CD14-positive monocyte (primary cell): ENCODE data around the gene B3GALNT1. TPM values are rescaled to one million over a fixed set of nuclear protein-coding genes. Genes with fewer than 3 reads are reported as not detected.

Experiments used
- DNase-seq, 3 donors: peaks; one replicate each; pipeline ENCODE4 v3.0.0-alpha.2; 2011 to 2022
- H2AFZ ChIP-seq: 2 replicates; pipeline ENCODE4 v1.6.0; 2012; ENCODE audit warnings: mild to moderate bottlenecking, low read depth, low read length, inconsistent platforms; ENCODE audit not compliant: insufficient read depth, poor library complexity, severe bottlenecking
- H3K27ac ChIP-seq, 2 donors: 1 replicate in 1 of 2; 2 replicates in 1 of 2; pipeline ENCODE4 v1.5.1; 2012 to 2013; ENCODE audit warnings: low read length in 2 of 2, control low read depth in 1 of 2, inconsistent platforms in 1 of 2, low read depth in 1 of 2, mild to moderate bottlenecking in 1 of 2
- H3K27me3 ChIP-seq, 2 donors: one replicate each; pipeline versions ENCODE4 v1.6.0 to v1.6.1; 2011 to 2013; ENCODE audit warnings: low read length in 2 of 2; ENCODE audit not compliant: control insufficient read depth in 2 of 2, insufficient read depth in 2 of 2
- H3K36me3 ChIP-seq, 2 donors: replicated peaks in 1 of 2; 1 replicate in 1 of 2; 2 replicates in 1 of 2; pipeline versions ENCODE4 v1.5.1 to v1.6.1; 2012 to 2013; ENCODE audit warnings: low read length in 2 of 2, control low read depth in 1 of 2, inconsistent platforms in 1 of 2, mild to moderate bottlenecking in 1 of 2; ENCODE audit not compliant: insufficient read depth in 2 of 2, control insufficient read depth in 1 of 2
- H3K4me1 ChIP-seq, 2 donors: 1 replicate in 1 of 2; 2 replicates in 1 of 2; pipeline versions ENCODE4 v1.5.1 to v1.6.1; 2012 to 2013; ENCODE audit warnings: low read length in 2 of 2, control low read depth in 1 of 2, inconsistent platforms in 1 of 2, mild to moderate bottlenecking in 1 of 2, moderate library complexity in 1 of 2; ENCODE audit not compliant: insufficient read depth in 2 of 2, control insufficient read depth in 1 of 2
- H3K4me2 ChIP-seq: replicated peaks from 2 replicates; pipeline ENCODE3; 2012; ENCODE audit warnings: low read length, moderate library complexity, mild to moderate bottlenecking; ENCODE audit not compliant: poor library complexity, severe bottlenecking; ENCODE audit errors: extremely low read depth
- H3K4me3 ChIP-seq, 3 experiments: fragments of 200-600 bp in 1 of 3; sonication (generic) in 1 of 3; replicated peaks in 1 of 3; 1 replicate in 2 of 3; 2 replicates in 1 of 3; pipeline ENCODE4 v1.5.1; 2011 to 2013; ENCODE audit warnings: low read length in 3 of 3, mild to moderate bottlenecking in 3 of 3, control low read depth in 2 of 3, low read depth in 2 of 3, inconsistent platforms in 1 of 3, moderate library complexity in 1 of 3
- H3K79me2 ChIP-seq: 2 replicates; pipeline ENCODE4 v1.6.0; 2012; ENCODE audit warnings: mild to moderate bottlenecking, control low read depth, inconsistent platforms, low read length, moderate library complexity; ENCODE audit not compliant: insufficient read depth
- H3K9ac ChIP-seq: 2 replicates; pipeline ENCODE4 v1.6.0; 2017; ENCODE audit warnings: low read length, mild to moderate bottlenecking; ENCODE audit not compliant: insufficient read depth, poor library complexity, severe bottlenecking
- H3K9me3 ChIP-seq, 2 donors: replicated peaks in 1 of 2; 1 replicate in 1 of 2; 2 replicates in 1 of 2; pipeline versions ENCODE4 v1.5.1 to v1.6.1; 2012 to 2013; ENCODE audit warnings: low read length in 2 of 2, control low read depth in 1 of 2; ENCODE audit not compliant: control insufficient read depth in 1 of 2, insufficient read depth in 1 of 2
- H4K20me1 ChIP-seq: 2 replicates; pipeline ENCODE4 v1.6.0; 2012; ENCODE audit warnings: mild to moderate bottlenecking, low read length, control low read depth, moderate library complexity; ENCODE audit not compliant: insufficient read depth
- H3K27ac Mint-ChIP-seq, 7 donors: one replicate each; pipeline ENCODE4 v1.8.0; 2020; ENCODE audit warnings: mild to moderate bottlenecking in 7 of 7, mixed read lengths in 7 of 7, moderate library complexity in 6 of 7, inconsistent platforms in 2 of 7
- H3K27me3 Mint-ChIP-seq, 3 donors: one replicate each; pipeline ENCODE4 v1.8.0; 2021 to 2022; ENCODE audit warnings: low read depth in 3 of 3, mild to moderate bottlenecking in 3 of 3, mixed read lengths in 3 of 3, moderate library complexity in 3 of 3, inconsistent platforms in 1 of 3
- H3K36me3 Mint-ChIP-seq, 2 donors: one replicate each; pipeline ENCODE4 v1.8.0; 2020; ENCODE audit warnings: mixed read lengths in 2 of 2, inconsistent platforms in 1 of 2, mild to moderate bottlenecking in 1 of 2
- H3K4me1 Mint-ChIP-seq: one replicate; pipeline ENCODE4 v1.8.0; 2020; ENCODE audit warnings: mild to moderate bottlenecking, mixed read lengths
- H3K4me3 Mint-ChIP-seq, 2 donors: one replicate each; pipeline ENCODE4 v1.8.0; 2020; ENCODE audit warnings: mild to moderate bottlenecking in 2 of 2, mixed read lengths in 2 of 2, moderate library complexity in 1 of 2
- H3K9me3 Mint-ChIP-seq, 7 donors: one replicate each; pipeline ENCODE4 v1.8.0; 2020 to 2022; ENCODE audit warnings: mixed read lengths in 7 of 7, mild to moderate bottlenecking in 6 of 7, moderate library complexity in 6 of 7, inconsistent platforms in 2 of 7
- WGBS: methylation state at CpG from one replicate; pipeline ENCODE4 v1.1.5; 2013; ENCODE audit warnings: missing lambda C conversion rate; ENCODE audit not compliant: insufficient coverage; 5-methylcytosine and 5-hydroxymethylcytosine counted together
- intact Hi-C, 2 donors: fragments of 100-400 bp; cut with micrococcal nuclease; formaldehyde crosslinking; loops; one replicate each; pipeline versions ENCODE4 v1.15.0 to v1.15.1; 2023
- polyA plus RNA-seq, 3 donors: library from polyadenylated mRNA; depleted of rRNA in 1 of 3; unstranded in 2 of 3; stranded (reverse) in 1 of 3; fragments of 300-500 nt in 2 of 3; fragments of >200 nt in 1 of 3; fragmentation: Illumina TruSeq in 2 of 3; gene quantifications; 1 replicate in 2 of 3; 2 replicates in 1 of 3; pipeline ENCODE4 v1.2.3, GENCODE V29; 2012 to 2021
- TF ChIP-seq, protein P1 (sequence below): fragments of 200-600 bp; IDR thresholded peaks from one replicate; pipeline ENCODE4 v1.8.0; 2022; ENCODE audit warnings: antibody characterized with exemption, mild to moderate bottlenecking

The B3GALNT1 gene
- polyA plus RNA-seq, 3 donors = 0.09 to 0.41 (median 0.16) TPM

DNA sequence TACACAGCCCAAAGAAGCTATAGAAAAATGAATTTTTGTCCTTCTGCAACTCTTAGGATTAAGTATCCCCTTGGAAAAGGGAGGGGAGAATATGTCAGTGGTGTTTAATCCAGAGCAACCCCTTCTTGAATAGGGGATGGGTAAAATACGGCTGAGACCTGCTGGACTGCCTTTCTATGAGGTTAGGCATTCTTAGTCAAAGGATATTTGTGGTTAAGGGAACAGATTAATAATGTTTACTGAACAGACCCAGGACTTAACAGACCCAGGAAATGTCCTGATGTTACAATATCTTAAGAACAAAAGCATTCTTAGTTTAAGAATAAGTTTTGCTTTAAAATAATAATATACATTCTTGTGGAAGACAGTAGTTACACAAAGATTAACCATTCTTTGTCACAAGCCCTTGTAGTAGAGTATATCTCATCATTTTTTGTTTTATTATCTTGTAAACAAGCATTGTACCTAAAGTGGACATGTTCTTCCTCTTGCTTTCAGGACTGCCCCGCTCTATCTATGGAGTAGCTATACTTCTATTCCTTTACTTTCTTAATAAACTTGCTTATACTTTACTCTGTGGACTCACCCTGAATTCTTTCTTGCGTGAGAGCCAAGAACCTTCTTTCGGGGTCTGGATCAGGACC, 43.8 kb upstream of the B3GALNT1 start:
- Histone ChIP-seq H4K20me1 (no peaks in the 10 kb centered on the region), H3K4me3 (no peak overlapping the region), H3K9ac (no peak overlapping the region), H3K9me3 (peaks cover 0 to 1% of the 10 kb centered on the region in 2 donors), H3K4me1 (no peaks in the 10 kb centered on the region), H3K27me3 (no peaks in the 10 kb centered on the region), H3K36me3 (no peaks in the 10 kb centered on the region), H3K27ac (no peak overlapping the region), H3K4me2 (no peak overlapping the region), H2AFZ (no peak overlapping the region), H3K79me2 (no peaks in the 10 kb centered on the region)
- Mint-ChIP-seq H3K9me3 (peaks cover 0 to 7% (median 0%) of the 10 kb centered on the region in 7 donors), H3K27me3 (peaks cover 0 to 2% (median 0%) of the 10 kb centered on the region in 3 donors), H3K4me3 (no peak overlapping the region), H3K36me3 (no peaks in the 10 kb centered on the region), H3K27ac (no peak overlapping the region), H3K4me1 (no peaks in the 10 kb centered on the region)
- WGBS = no CpG with 5 or more reads among the region's 4 CpGs
- intact Hi-C loops = no loop called here
- TF ChIP-seq, protein P1, sequence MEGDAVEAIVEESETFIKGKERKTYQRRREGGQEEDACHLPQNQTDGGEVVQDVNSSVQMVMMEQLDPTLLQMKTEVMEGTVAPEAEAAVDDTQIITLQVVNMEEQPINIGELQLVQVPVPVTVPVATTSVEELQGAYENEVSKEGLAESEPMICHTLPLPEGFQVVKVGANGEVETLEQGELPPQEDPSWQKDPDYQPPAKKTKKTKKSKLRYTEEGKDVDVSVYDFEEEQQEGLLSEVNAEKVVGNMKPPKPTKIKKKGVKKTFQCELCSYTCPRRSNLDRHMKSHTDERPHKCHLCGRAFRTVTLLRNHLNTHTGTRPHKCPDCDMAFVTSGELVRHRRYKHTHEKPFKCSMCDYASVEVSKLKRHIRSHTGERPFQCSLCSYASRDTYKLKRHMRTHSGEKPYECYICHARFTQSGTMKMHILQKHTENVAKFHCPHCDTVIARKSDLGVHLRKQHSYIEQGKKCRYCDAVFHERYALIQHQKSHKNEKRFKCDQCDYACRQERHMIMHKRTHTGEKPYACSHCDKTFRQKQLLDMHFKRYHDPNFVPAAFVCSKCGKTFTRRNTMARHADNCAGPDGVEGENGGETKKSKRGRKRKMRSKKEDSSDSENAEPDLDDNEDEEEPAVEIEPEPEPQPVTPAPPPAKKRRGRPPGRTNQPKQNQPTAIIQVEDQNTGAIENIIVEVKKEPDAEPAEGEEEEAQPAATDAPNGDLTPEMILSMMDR = no peak
- DNase-seq = no peak

- Mint-ChIP-seq H3K9me3 (peaks cover 0 to 14% (median 3%) of the 10 kb centered on the region in 7 donors), H3K4me3 (no peak overlapping the region), H3K4me1 (no peaks in the 10 kb centered on the region), H3K36me3 (no peaks in the 10 kb centered on the region), H3K27ac (no peak overlapping the region), H3K27me3 (peaks cover 0 to 5% (median under 1%) of the 10 kb centered on the region in 3 donors)
- Histone ChIP-seq H2AFZ (no peak overlapping the region), H4K20me1 (no peaks in the 10 kb centered on the region), H3K27ac (no peak overlapping the region), H3K36me3 (no peaks in the 10 kb centered on the region), H3K9ac (no peak overlapping the region), H3K9me3 (peaks cover 0 to 3% of the 10 kb centered on the region in 2 donors), H3K79me2 (no peaks in the 10 kb centered on the region), H3K4me1 (no peaks in the 10 kb centered on the region), H3K4me3 (no peak overlapping the region), H3K4me2 (no peak overlapping the region), H3K27me3 (no peaks in the 10 kb centered on the region)
- intact Hi-C loops = no loop called here
- TF ChIP-seq, protein P1 = no peak
- WGBS = no CpG with 5 or more reads among the region's 1 CpG
- DNase-seq = no peak
Measured at GRCh38 chr3:161142486-161142885, 37.3 kb upstream of the B3GALNT1 start.
